Measurements from ENCODE around the gene JUP. TPM values are rescaled to one million over a fixed set of nuclear protein-coding genes. Genes with fewer than 3 reads are reported as not detected.

Gene JUP
- total and polyA plus RNA-seq, 7 donors: 22.2 to 494 (median 40.3) TPM

DNA sequence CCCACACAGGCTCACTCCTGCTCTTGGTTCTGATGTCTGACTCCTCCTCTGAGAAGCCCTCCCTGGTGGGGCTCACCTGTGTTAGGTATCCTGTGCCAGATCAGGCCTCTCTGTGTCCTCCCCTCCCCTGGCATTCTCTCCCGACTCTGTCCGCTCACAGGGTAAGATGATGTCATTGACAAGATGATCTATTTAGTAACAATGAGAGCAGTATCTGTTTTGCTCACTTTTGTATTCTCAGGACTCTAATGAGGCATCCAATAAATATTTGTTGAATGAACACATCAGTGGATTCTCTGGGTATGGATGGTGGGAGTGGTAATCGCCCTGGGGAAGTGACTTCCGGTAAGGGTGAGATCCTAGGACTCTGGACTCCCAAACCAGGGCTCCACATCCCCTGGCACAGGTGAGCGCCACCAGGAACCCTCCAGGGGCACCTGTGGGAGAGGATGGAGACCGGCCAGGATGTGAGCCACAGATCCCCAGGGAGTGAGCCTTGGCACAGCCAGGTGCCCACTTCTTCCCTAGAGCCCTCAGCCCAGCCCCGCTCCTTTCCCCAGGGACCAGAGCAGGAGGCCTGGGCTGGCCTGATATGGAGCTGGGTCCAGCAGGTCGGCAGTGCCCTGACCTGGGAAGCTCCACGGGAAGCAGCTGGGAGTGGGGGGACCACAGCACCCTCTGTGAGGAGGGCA is 46.7 kb downstream of the JUP start:
- 70 to 71% methylated on average over 9 of the region's 9 CpGs for WGBS, 2 donors
- intact Hi-C loops (cut with DNase I): loop anchor here (10.0 kb wide), 1 partner anchor 225 kb away; the partner anchor contains the start of gene CNP
- no peak for DNase-seq

DNA sequence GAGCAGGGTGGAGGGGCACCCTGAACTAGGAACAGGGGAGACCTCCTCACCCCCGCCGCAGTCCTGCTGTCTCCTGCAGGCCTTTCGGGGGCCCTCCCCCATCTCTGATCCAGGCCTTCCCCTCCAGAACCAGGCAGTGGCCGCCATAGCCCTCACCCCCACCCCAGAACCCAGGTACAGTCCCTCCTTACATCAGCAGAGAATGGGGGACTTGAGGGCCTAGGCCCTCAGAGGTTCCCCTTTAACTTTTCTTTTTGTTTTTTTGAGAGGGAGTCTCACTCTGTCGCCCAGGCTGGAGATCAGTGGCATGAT is 47.8 kb downstream of the JUP start:
- Histone ChIP-seq H3K4me3 (no peak overlapping the region), H3K9me3 (no peaks in the 10 kb centered on the region), H3K27me3 (peaks cover 20 to 42% (median 37%) of the 10 kb centered on the region in 3 donors), H3K36me3 (no peaks in the 10 kb centered on the region), H3K4me1 (peaks cover 0 to 20% (median 16%) of the 10 kb centered on the region in 4 donors), H3K27ac (no peak overlapping the region)
- WGBS, 2 donors: 96% methylated on average over 5 of the region's 5 CpGs
- no peak for DNase-seq
- TF ChIP-seq POLR2AphosphoS5 (IDR thresholded peaks at IDR 0.05) (no peak), EP300 (IDR thresholded peaks at IDR 0.05) (no peak), POLR2A (IDR thresholded peaks at IDR 0.05) (no peak)
- TF ChIP-seq, protein P1, sequence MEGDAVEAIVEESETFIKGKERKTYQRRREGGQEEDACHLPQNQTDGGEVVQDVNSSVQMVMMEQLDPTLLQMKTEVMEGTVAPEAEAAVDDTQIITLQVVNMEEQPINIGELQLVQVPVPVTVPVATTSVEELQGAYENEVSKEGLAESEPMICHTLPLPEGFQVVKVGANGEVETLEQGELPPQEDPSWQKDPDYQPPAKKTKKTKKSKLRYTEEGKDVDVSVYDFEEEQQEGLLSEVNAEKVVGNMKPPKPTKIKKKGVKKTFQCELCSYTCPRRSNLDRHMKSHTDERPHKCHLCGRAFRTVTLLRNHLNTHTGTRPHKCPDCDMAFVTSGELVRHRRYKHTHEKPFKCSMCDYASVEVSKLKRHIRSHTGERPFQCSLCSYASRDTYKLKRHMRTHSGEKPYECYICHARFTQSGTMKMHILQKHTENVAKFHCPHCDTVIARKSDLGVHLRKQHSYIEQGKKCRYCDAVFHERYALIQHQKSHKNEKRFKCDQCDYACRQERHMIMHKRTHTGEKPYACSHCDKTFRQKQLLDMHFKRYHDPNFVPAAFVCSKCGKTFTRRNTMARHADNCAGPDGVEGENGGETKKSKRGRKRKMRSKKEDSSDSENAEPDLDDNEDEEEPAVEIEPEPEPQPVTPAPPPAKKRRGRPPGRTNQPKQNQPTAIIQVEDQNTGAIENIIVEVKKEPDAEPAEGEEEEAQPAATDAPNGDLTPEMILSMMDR (IDR thresholded peaks at IDR 0.05): no peak
- intact Hi-C loops (cut with DNase I): loop anchor here (1.0 to 10.0 kb wide), 3 partner anchors 63 to 226 kb away; partner anchors contain the start of genes CNP and KLHL11

More for the DNA sequence above, 46.7 kb downstream of the JUP start:
- Histone ChIP-seq H3K36me3 (no peaks in the 10 kb centered on the region), H3K27me3 (peaks cover 13 to 31% (median 26%) of the 10 kb centered on the region in 3 donors), H3K9me3 (no peaks in the 10 kb centered on the region), H3K4me3 (no peak overlapping the region), H3K4me1 (peaks cover 0 to 9% (median 5%) of the 10 kb centered on the region in 4 donors), H3K27ac (no peak overlapping the region)
- no peak for TF ChIP-seq EP300 (IDR thresholded peaks at IDR 0.05)
- TF ChIP-seq, protein P1 (IDR thresholded peaks at IDR 0.05): no peak

DNA sequence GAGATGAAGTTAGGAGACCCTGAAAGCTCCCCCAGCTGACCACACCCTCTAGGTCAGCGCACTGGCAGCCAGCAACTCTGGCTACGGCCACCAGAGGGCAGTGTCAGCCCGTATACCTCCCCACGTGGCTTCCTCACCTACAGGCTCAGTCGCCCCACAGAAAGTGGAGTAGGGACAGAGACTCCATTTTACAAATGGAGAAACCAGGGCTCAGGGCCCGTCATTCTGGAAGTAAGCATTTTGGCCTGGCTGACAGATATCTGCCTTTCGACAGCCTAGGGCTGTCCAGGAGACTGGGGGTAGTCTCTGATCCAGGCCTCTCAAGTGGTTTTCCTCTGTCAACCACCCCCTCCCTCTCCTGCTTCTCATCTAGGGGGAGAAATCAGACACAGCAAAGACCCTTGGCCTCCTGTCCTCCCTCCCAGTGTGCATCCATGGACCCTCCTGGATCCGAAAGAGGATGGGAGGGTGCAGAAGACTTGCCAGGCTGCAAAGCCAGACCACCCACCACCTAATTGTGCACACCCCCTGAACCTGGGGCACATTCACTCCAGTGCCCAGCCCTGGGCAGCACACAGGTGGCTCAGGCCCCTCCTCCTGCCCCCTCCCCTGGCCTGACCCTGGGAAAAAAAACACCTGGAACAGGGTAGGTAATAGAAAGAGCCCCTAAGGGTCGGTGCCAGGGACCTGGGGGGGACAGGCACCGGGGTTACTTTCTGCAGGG is 48.3 kb downstream of the JUP start:
- peak; percentile 88 for DNase-seq
- H3K36me3 ChIP-seq: no peaks in the 10 kb centered on the region
- H3K4me1 ChIP-seq: peaks cover 0 to 23% (median 18%) of the 10 kb centered on the region in 4 donors
- TF ChIP-seq POLR2A (IDR thresholded peaks at IDR 0.05): no peak
- TF ChIP-seq, protein P1 (IDR thresholded peaks at IDR 0.05): peak; percentile 95 to 99 (median 98)
- H3K4me3 ChIP-seq: no peak overlapping the region
- WGBS, 2 donors: 33 to 35% methylated on average over 10 of the region's 10 CpGs
- peaks cover 22 to 47% (median 42%) of the 10 kb centered on the region in 3 donors for H3K27me3 ChIP-seq
- no peaks in the 10 kb centered on the region for H3K9me3 ChIP-seq
- intact Hi-C loops (cut with DNase I): loop anchor here (1.0 to 10.0 kb wide), 3 partner anchors 63 to 227 kb away; partner anchors contain the start of genes CNP and KLHL11
- H3K27ac ChIP-seq: no peak overlapping the region

DNA sequence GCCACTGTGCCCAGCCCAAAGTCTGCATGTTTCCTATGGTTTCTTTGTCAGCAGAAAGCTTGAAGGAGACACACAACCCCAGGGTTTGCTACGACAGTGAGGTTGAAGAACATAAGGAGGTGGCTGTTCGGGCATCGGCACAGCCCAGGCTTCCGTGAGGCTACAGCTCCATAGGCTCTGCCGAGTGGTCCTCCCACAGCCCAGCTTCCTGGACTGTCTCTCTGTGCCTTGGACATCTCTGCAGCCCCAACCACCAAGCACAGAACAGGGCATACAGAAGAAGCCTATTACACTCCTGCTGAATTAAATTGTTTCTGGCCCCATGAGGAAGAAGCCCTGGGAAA is 48.9 kb downstream of the JUP start:
- intact Hi-C loops (cut with DNase I): loop anchor here (1.0 to 10.0 kb wide), 3 partner anchors 64 to 227 kb away; partner anchors contain the start of genes CNP and KLHL11
- no peaks in the 10 kb centered on the region for H3K36me3 ChIP-seq
- H3K4me1 ChIP-seq: peaks cover 0 to 23% (median 18%) of the 10 kb centered on the region in 4 donors
- no peak overlapping the region for H3K4me3 ChIP-seq
- 34 to 45% methylated on average over 5 of the region's 5 CpGs for WGBS, 2 donors
- DNase-seq: no peak
- no peak overlapping the region for H3K27ac ChIP-seq
- peaks cover 22 to 53% (median 43%) of the 10 kb centered on the region in 3 donors for H3K27me3 ChIP-seq
- no peaks in the 10 kb centered on the region for H3K9me3 ChIP-seq
- TF ChIP-seq POLR2AphosphoS5 (IDR thresholded peaks at IDR 0.05) (no peak), POLR2A (IDR thresholded peaks at IDR 0.05) (no peak), EP300 (IDR thresholded peaks at IDR 0.05) (no peak)
- TF ChIP-seq, protein P1 (IDR thresholded peaks at IDR 0.05): no peak
